SK-N-SH treated with all-trans-retinoic acid at 6 μM for 48 hours (cell line): ENCODE data around the gene ME2.

Experiments used
- ARNTL ChIP-seq: fragments of 450-650 bp; formaldehyde crosslinking; IDR thresholded peaks from 2 replicates; pipeline ENCODE4 v1.5.0; 2020; ENCODE audit warnings: low read depth, mild to moderate bottlenecking, moderate library complexity, borderline replicate concordance
- CREB5 ChIP-seq: fragments of 250-450 bp; sonication (Bioruptor Pico); IDR thresholded peaks from 2 replicates; pipeline ENCODE4 v1.5.1; 2020; ENCODE audit warnings: low read depth, mild to moderate bottlenecking, moderate library complexity
- CSDC2 ChIP-seq: fragments of 250-450 bp; sonication (Bioruptor Pico); IDR thresholded peaks from 2 replicates; pipeline ENCODE4 v1.5.0; 2020; ENCODE audit warnings: mild to moderate bottlenecking, moderate library complexity
- CSRNP3 ChIP-seq: fragments of 250-450 bp; sonication (Bioruptor Pico); IDR thresholded peaks from 2 replicates; pipeline ENCODE4 v1.5.1; 2021; ENCODE audit warnings: mild to moderate bottlenecking, moderate library complexity
- GLIS3 ChIP-seq: fragments of 250-450 bp; sonication (Bioruptor Pico); IDR thresholded peaks from 2 replicates; pipeline ENCODE4 v1.5.0; 2020; ENCODE audit warnings: mild to moderate bottlenecking, moderate library complexity
- OSR1 ChIP-seq: fragments of 250-450 bp; sonication (Bioruptor Pico); IDR thresholded peaks from 2 replicates; pipeline ENCODE4 v1.8.0; 2022; ENCODE audit warnings: moderate library complexity, mild to moderate bottlenecking, inconsistent platforms
- PATZ1 ChIP-seq: fragments of 250-450 bp; sonication (Bioruptor Pico); IDR thresholded peaks from 2 replicates; pipeline ENCODE4 v1.8.0; 2020; ENCODE audit warnings: mild to moderate bottlenecking, moderate library complexity, borderline replicate concordance
- RARB ChIP-seq: fragments of 250-450 bp; sonication (Bioruptor Pico); IDR thresholded peaks from 2 replicates; pipeline ENCODE4 v1.8.0; 2021; ENCODE audit warnings: mild to moderate bottlenecking, moderate library complexity
- SNAI2 ChIP-seq: fragments of 250-450 bp; sonication (Bioruptor Pico); IDR thresholded peaks from 2 replicates; pipeline ENCODE4 v1.5.0; 2020; ENCODE audit warnings: mild to moderate bottlenecking, moderate library complexity
- TCF4 ChIP-seq: fragments of 250-450 bp; sonication (Bioruptor Pico); IDR thresholded peaks from 2 replicates; pipeline ENCODE4 v1.8.0; 2021; ENCODE audit warnings: mild to moderate bottlenecking, moderate library complexity, borderline replicate concordance
- ZFP3 ChIP-seq: fragments of 250-450 bp; sonication (Bioruptor Pico); IDR thresholded peaks from 2 replicates; pipeline ENCODE4 v1.5.0; 2020; ENCODE audit warnings: mild to moderate bottlenecking, moderate library complexity
- ZFP30 ChIP-seq: fragments of 450-650 bp; formaldehyde crosslinking; IDR thresholded peaks from 2 replicates; pipeline ENCODE4 v1.5.0; 2022; ENCODE audit warnings: mild to moderate bottlenecking, moderate library complexity
- ZNF565 ChIP-seq: fragments of 450-650 bp; formaldehyde crosslinking; conservative IDR thresholded peaks from 2 replicates; pipeline ENCODE4 v1.5.0; 2020; ENCODE audit warnings: low read depth, mild to moderate bottlenecking, moderate library complexity

GRCh38 chr18:50902797-50903196, 23.9 kb downstream of the ME2 start:
- TF ChIP-seq PATZ1 (CRISPR knock-in tag) (no peak), RARB (CRISPR knock-in tag) (no peak), CREB5 (no peak), ARNTL (CRISPR knock-in tag) (no peak), CSRNP3 (CRISPR knock-in tag) (no peak), CSDC2 (CRISPR knock-in tag) (no peak), ZNF565 (CRISPR knock-in tag) (no peak), GLIS3 (CRISPR knock-in tag) (no peak), ZFP3 (CRISPR knock-in tag) (no peak), SNAI2 (CRISPR knock-in tag) (no peak), ZFP30 (no peak), OSR1 (CRISPR knock-in tag) (no peak), TCF4 (CRISPR knock-in tag) (no peak)
